HG02981 (cell line): ENCODE results near the gene THEMIS.
A peak's percentile ranks its signal among the peaks of the same experiment; 100 is the strongest.
"Not testable (repeated sequence)": the region's sequence is repeated elsewhere in the genome, so short reads cannot be mapped to it uniquely, and the experiment has no call there.

Experiments used
- ATAC-seq: cut with Tn5 transposase; IDR thresholded peaks from one replicate; pipeline ENCODE4 v1.9.1; 2021; ENCODE audit warnings: mild to moderate bottlenecking, moderate library complexity; ENCODE audit not compliant: unreplicated experiment

The THEMIS gene

GRCh38 chr6:127917766-127918165 lies 16.9 kb upstream of the THEMIS start:
- ATAC-seq: no peak

- no peak for ATAC-seq
Observed at GRCh38 chr6:127914240-127914639, 13.4 kb upstream of the THEMIS start.

GRCh38 chr6:127912914-127913313 lies 12.1 kb upstream of the THEMIS start:
- ATAC-seq: no peak

GRCh38 chr6:127907960-127908640 lies 7.2 kb upstream of the THEMIS start:
- ATAC-seq: peak; percentile 71

DNA sequence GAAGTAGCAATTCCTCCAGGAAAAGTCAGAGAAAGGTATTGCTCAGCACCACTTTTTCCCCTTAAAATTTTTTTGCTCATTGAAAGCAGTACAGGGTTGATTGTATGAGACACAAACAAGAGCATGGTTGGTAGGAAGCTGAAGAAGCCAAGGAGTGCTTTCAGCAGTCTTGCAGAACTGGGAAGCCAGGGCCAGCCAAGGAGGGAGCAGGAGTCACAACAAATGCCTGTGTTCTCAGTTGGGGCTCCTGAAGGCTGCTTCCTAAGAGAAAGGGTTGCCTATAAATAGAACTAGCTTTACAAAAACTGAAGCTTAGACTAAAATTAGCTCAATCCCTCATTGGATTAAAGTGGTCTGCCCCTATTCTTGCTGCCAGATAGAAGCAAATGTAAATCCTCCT lies 3.3 kb upstream of the THEMIS start:
- no peak for ATAC-seq

GRCh38 chr6:127902933-127903332 lies 2.1 kb upstream of the THEMIS start:
- ATAC-seq: no peak

DNA sequence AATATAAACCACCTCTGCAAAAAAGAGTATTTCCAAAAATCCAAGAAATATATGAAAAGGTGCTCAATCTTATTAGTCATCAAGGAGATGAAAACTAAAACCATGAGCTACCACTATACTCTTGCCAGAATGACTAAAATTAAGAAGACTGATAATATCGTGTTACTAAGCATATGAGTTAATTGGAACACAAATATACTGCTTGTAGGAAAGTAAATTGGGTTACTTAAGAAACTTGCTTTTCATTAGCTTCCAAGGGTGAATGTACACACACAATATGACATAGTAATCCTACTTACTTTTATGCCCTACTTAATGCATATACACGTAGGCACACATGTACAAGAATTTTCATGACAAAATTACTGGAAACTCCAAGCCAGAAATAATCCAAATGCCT lies 3.4 kb downstream of the THEMIS start:
- ATAC-seq: no peak

DNA sequence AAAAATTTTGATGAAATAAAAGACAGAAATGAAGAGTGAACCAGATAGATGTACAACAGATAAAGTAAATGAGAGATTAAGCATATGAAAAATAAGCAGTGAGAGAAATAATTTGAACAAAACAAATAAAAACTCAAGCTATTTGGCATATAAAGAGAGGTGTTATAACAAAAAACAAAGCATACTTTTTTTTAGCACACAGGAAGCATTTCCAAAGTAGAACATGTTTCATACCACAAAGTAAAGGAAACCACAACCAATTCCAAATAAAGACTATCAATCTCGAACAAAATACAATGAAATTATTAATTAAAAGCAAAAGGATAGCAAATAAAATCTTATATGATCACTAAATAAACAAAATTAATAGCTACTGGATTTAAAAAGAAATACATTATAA lies 6.8 kb downstream of the THEMIS start:
- ATAC-seq: no peak

- ATAC-seq: no peak
Observed at GRCh38 chr6:127893541-127893940, 7.3 kb downstream of the THEMIS start.

- ATAC-seq: no peak
Observed at GRCh38 chr6:127891731-127892326, 9.0 kb downstream of the THEMIS start.

GRCh38 chr6:127886603-127887002 lies 14.3 kb downstream of the THEMIS start:
- ATAC-seq: no peak

GRCh38 chr6:127884134-127884533 lies 16.7 kb downstream of the THEMIS start:
- no peak for ATAC-seq

DNA sequence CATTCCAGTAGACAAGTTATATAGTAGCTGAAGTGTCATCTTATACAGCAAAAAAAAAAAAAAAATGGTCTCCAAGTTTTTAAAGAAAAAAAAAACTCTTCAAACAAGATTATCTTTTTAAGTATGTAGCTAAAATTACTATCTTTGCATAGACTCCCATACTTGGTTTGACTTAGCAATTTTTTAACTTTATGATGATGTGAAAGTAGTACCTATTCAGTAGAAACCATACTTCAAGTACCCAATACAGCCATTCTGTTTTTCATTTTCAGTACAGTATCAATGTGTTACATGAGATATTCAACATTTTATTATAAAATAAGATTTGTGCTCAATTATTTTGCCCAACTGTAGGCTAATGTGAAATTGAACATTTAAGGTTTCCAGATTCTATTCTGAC lies 18.9 kb downstream of the THEMIS start:
- not testable (repeated sequence) for ATAC-seq

GRCh38 chr6:127880429-127880828 lies 20.4 kb downstream of the THEMIS start:
- ATAC-seq: no peak

DNA sequence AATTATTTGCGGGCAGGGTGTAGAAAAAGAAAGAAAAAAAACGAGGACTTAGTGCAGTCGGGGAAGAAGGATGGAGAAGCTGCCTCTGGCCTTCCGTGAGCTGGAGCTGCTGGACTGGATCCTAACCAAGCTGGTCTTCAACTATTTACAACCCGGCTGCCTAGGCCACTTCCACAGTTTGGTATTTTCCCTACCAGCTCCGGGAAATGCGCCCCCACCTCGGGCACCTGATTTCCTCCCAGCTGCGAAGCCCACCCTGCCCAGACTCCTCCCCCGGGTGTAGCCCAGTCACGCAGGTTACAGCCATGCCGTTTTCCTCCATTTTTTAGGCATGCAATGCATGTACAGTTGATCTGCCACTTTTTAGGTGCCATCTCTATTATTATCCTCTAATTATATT lies 21.2 kb downstream of the THEMIS start:
- ATAC-seq: no peak

DNA sequence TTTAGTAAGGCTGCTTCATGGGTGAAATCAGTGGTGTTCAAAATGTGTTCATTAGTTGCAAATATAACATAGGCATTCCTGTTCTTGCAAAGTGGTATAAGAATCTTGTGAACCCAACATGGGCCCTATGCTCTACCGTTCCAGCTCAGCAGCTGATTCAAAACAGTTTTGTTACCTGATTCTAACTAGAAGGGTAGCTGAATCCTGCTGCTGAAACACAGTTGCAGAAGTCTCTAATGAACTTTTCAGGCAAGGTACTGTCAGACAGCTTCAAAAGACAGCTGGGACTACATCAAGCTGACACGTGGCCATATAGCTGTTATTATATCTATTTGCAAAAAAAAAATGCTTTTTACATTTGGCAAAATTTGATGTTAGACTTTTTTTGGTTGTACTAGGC lies 22.7 kb downstream of the THEMIS start:
- no peak for ATAC-seq

- ATAC-seq: no peak
Observed at GRCh38 chr6:127877231-127877630, 23.6 kb downstream of the THEMIS start.

DNA sequence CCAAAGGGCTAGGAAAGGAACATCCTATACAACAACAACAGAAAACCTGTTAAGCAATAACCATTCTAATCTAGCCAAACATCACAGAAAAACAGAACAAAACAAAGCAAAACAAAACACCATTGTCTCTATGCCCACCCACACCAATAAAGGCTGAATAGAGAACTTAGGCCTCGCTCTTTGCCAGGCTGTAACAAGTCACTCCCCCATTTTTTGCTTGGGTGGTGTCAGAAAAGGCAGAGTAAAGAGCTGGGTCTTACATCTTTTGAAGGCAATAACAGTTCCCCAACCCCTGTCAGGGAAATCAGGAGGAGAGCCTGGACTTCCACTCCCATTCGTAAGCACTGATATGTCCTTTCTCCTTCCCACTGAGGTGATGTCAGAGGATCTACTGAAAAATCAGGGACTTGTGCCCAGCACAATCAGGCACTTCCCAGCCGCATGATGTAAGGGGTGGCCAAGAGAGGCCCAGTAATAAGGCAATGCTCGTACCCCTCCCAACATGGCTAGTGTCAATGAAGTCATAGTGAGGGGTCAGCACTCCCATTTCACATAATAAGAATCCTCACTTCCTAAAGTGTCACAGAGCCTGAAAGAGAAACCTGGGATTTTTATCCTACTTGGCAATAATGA lies 31.0 kb downstream of the THEMIS start:
- ATAC-seq: no peak

DNA sequence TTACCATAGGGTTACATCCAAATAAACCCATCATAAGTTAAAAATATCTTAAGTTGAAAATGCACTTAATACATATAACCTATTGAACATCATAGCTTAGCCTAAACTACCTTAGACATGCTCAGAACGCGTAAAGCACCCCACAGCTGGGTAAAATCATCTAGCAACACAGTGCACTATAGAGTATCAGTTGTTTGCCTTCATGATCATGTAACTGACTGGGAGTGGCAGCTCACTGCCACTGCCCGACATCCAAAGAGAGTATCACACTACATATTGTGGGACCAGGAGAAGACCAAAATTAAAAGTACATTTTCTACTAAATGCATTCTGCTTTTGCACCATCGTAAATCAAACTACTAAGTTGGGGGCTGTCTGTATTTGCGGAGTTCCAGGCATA lies 31.7 kb downstream of the THEMIS start:
- ATAC-seq: no peak

DNA sequence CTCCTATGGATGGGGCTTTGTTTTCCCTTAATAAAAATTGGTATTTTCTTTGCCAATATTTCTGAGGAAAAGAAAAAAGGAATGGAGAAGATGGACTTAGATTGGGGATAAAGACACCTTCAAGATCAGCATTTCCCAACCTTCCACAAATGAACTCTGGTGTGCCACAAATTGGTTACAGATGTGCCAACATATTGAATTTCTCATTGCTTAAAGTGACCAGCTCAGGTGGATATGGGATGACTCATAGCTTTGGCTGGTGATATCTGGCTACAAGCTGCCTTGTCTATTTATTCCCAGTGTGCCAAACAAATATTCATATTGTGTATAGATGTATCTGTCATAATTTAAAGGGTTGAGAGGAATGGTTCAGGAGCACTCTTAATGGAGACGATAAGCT lies 32.5 kb downstream of the THEMIS start:
- ATAC-seq: no peak

- no peak for ATAC-seq
Observed at GRCh38 chr6:127866766-127867165, 34.1 kb downstream of the THEMIS start.

DNA sequence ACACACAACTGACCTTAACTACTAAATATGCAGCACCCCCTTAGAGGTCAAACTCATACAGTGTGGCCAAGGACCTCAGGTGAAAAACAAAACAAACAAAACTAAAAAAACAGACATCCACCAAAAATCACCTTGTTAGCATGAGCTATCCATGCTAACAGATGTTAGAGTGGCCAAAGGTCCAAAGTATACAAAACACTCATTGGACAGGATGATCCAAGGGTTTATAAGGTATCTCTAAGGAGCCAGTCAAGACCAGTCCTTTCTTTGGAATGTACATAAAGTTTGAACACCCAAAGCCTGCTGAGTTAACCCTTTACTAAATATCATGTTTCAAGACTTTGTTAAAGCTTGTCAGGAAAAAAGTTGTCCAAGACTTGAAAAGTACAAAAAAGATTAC lies 35.8 kb downstream of the THEMIS start:
- ATAC-seq: no peak
